Right kidney (tissue), 1 donor: ENCODE results near the gene BCL2.

Source experiments
- DNase-seq: peaks from one replicate; pipeline ENCODE4 v3.0.0-alpha.2; 2016

The BCL2 gene

GRCh38 chr18:63107171-63107845 lies 212.3 kb downstream of the BCL2 start:
- no peak for DNase-seq

- no peak for DNase-seq
These were observed 212.8 kb downstream of the BCL2 start for GRCh38 chr18:63106727-63107126.

- DNase-seq = no peak
These were observed 213.8 kb downstream of the BCL2 start for GRCh38 chr18:63105636-63106316.

- no peak for DNase-seq
These were observed 214.7 kb downstream of the BCL2 start for GRCh38 chr18:63104868-63105267.

GRCh38 chr18:63102941-63103744 lies 216.4 kb downstream of the BCL2 start:
- no peak for DNase-seq

GRCh38 chr18:63100630-63101055 lies 218.9 kb downstream of the BCL2 start:
- DNase-seq = no peak

GRCh38 chr18:63099848-63100629 lies 219.5 kb downstream of the BCL2 start:
- no peak for DNase-seq

- DNase-seq = no peak
These were observed 220.3 kb downstream of the BCL2 start for GRCh38 chr18:63099091-63099840.

- no peak for DNase-seq
These were observed 221.3 kb downstream of the BCL2 start for GRCh38 chr18:63098018-63098981.

GRCh38 chr18:63097178-63097577 lies 222.4 kb downstream of the BCL2 start:
- no peak for DNase-seq

- DNase-seq = no peak
These were observed 223.2 kb downstream of the BCL2 start for GRCh38 chr18:63096327-63096874.

- no peak for DNase-seq
These were observed 223.8 kb downstream of the BCL2 start for GRCh38 chr18:63095768-63096167.

- DNase-seq = no peak
These were observed 227.8 kb downstream of the BCL2 start for GRCh38 chr18:63091671-63092364.

GRCh38 chr18:63090334-63090733 lies 229.2 kb downstream of the BCL2 start:
- no peak for DNase-seq

- no peak for DNase-seq
These were observed 230.5 kb downstream of the BCL2 start for GRCh38 chr18:63089041-63089440.

- no peak for DNase-seq
These were observed 231.3 kb downstream of the BCL2 start for GRCh38 chr18:63088262-63088661.

GRCh38 chr18:63087421-63088230 lies 231.9 kb downstream of the BCL2 start:
- DNase-seq = no peak

GRCh38 chr18:63085611-63086010 lies 234.0 kb downstream of the BCL2 start:
- no peak for DNase-seq

- no peak for DNase-seq
These were observed 235.3 kb downstream of the BCL2 start for GRCh38 chr18:63084219-63084618.
